Activated T-helper 9 cell treated with anti-CD3 and anti-CD28 coated beads, Interleukin-2, amount 50 U/mL, for 16 hours (primary cell): ENCODE results near the gene RUNX1.
A peak's percentile ranks its signal among the peaks of the same experiment; 100 is the strongest.

Source experiments
- DNase-seq: peaks from one replicate; pipeline ENCODE4 v3.0.0-alpha.2; 2020; ENCODE audit warnings: low read depth

The RUNX1 gene

DNA sequence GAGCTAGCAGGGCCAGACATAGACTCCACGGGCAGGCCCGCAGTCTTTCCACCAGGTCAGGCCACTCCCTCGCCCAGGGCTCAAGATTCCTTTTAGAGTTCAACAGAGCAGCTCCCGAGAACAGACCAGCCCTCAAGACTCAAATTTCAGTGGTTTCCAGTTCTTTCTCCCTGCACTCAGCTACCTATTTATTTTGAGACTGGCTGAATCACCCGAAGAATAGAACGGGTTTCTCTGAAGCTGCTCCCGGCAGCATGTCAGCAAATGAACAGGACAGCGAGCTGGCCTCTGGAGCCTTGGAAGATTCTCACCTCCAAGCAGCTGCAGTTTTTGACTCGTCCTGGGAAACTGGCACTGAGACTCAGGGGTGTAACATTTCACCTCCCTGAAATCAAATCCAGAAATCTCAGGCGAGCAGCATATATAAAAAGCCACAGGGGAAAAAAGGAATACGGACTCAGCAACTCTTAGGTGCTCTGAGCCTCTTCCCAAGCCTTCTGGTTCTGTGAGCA lies 202.4 kb downstream of the RUNX1 start:
- no peak for DNase-seq

DNA sequence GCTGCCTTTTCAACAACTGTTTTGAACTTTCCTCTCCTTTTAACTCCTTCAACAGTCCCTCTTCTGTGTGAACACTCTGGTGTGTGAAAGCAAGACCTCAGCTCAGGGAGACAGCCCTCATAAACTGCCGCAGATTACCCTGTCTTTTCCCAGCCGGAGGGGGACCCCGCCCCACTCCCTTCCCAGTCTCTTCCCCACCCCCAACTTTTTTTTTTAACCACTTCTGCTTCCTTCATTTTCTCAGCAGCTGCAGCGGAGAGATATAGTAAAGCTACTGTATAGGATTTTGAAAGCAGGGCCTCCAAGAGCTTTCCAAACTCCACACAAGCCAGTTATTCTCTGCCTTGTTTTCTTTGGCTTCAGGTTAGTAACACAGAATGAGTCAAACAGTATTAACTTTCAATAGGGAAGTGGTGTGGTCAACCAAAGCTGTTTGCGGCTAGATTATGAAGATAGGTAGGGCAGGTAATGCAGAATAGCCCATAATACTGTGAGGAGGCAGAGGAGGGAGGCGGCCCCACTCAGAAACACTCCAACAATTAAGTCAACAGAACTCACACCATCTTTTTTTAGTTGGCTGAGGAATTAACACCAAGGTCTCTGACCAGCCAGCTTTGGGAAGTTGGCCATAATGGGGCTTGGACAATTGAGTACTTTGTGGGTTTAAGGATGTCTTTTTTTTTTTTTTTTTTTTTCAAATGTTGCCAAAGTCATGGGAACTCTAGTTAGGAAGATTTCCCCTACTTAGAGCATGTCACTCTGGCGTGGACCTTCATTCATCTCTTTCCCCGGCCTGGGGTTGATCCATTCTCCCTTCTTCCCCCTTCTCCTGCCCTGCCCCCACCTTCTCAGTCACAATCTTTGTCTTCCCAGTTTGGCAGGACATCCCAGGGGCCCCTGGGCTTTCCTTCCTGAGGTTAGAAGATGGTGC lies 203.3 kb downstream of the RUNX1 start:
- DNase-seq = no peak

DNA sequence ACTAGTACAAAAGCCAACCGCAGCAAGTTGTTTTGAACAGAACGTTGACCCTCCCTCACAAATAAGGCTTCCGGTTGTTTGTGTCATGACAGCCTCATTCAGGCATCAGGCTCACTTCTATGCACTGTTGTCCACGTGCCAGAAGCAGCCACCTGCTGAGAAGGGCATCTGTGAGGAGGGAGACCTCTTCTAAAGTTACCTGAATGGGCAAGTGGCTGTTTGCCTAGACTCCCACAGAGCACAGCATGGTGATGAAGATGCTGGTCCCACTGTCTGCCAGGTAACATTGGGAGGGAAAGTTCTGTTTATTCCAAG lies 204.2 kb downstream of the RUNX1 start:
- DNase-seq = no peak

DNA sequence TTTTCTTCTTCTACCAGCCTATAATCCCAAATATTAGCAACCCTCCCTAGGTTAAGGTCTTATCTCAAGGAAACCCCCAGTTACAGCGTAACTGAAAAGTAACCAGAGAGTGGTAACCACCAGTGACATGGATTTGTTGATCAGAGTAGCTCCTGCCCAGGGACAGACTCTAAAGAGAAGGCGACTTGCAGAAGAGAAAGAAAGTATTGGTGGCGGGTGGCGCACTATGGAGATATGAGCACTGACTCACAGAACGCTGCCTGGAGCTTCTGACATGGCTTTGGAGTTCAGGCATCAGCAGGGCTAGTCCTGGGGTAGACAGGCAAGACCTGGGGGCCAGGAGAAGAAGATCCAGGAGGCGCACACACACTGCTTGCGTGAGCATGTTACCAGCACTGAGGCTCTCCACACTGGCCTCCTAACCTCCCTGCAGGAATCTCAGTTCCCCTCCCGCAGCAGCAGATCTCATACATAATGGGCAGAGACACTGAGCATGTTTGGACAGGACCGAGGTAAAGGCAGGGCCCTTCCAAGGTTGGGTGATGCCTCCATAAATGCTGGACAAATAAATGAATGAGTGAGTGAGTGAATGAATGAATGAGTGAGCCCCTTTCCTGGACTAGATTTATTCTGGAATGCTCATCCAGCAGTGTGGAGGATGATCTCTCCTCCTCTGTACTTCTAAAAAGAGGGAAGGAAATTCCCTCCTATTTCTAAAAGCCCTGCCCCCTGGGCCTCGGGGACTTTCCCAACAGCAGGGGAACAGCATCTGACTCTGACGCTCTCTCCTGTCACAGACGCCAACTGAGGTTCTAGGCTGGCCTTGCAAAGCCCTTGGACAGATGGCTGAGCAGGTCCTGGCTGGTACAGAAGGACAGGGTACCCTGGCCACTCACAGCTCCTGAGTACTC lies 204.8 kb downstream of the RUNX1 start:
- no peak for DNase-seq

DNA sequence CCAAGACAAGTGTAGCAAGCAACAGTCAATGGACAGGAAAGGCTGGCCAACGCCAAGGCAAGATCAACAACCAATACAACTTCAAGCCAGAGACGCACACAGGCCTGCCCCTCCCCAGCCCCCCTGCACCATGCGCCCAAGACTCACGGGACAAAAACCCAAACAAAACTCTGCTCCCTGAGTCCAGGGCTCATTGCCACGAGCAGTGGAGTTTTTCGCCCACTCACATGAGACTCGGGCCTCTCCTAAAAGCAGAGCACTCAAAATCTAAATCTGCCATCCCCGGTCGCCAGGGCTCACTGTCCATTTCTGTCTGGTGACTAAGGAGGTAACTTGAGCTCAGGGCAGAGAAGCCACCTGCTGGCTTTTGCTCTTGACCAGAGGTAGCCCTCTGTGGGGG lies 205.5 kb downstream of the RUNX1 start:
- no peak for DNase-seq

DNA sequence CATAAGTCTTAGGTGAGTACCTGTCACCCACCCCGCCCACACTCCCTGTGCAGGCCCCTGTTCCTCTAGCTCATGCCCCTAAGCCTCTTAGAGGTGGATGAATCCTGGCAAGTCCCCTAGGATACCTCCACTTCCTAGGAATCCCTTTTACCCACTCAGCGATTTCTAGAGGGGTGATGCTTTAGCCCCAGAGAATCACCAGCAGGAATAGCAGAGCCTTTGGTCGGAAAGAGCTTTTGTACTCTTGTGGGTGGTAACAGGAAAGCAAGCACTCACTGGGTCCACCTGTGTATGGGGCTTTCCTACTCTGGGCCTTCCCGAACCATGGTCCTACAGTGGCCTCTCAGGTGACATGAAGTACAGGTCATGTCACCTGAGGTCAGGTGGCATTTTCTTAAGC lies 207.9 kb downstream of the RUNX1 start:
- DNase-seq = no peak

DNA sequence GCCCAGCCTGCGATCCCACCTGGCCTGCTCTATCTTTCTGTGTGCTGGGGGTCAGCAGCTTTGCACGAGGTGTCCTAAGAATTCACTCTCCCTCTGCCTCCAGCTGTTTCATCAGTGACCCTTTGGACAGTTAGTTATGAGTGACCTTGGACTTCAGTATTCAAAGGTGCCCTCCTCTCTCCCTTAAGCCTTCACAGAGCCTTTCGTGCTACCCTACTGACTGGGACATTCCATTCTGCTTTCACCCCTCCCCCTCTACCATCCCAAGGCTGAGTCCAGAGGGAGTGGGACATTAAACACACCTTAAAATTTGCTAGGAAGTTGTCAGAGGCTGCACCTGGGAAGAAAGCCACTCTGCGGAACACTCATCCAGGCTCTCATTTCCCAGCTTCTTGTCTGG lies 208.4 kb downstream of the RUNX1 start:
- no peak for DNase-seq

DNA sequence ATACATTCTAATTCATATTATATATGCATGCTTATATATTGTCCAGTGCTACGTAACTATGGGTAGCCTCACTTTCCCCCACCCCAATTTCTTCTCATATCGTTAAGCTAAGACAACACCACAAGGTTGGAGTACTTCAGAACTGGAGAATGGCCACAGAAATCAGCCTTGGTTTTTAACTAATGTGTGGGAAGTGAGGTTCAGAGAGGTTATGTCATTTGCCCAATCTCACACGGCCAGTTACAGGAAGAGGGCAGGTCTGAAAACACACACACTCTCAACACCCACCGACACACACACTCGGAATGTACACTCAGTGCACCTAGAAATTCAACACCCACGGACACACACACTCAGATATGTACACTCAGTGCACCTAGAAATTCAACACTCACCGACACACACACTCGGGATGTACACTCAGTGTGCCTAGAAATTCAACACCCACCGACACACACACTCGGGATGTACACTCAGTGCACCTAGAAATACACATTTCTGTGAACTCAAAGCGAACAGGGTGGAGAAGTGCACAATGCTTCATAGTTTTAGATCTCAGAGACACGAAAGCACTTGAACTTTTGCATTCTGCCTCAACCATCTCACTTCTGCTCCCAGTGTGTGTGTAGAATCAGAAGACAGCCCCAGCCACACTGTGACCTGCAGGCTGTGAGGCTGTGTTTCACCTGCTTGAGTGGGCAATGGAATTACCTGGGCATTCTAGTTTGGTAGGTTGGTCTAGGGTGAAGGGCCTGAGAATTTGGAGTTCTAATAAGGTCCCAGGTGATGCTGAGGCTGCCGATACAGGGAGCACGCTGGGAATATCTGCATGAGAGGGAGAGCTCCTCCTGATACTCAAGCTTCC lies 209.9 kb downstream of the RUNX1 start:
- DNase-seq = no peak

DNA sequence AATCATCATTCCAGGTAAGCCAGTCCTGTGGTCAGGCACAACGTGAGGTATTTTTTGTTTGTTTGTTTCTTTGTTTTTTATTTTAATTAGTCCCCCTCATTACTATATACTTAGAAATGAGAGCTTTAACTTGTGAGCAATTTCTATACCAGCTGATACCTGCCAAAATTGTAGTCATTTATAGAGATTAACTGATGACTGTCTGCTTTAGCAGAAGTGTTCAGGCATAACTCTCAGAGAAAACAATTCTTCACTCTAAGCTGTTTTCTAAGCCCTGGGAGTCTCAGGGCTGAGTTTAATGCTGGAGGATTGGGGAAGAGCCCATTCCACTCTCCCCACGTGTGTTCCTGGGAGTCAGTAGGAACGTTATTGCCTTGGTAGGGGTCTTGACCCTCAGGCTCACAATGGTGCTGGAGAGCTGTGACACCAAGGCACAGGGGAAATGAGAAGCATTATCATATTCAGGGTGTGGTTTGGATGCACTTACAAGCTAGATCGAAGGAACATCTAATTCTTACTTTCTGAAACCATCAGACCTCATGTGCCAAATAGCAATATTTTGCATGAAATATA lies 212.1 kb downstream of the RUNX1 start:
- no peak for DNase-seq

DNA sequence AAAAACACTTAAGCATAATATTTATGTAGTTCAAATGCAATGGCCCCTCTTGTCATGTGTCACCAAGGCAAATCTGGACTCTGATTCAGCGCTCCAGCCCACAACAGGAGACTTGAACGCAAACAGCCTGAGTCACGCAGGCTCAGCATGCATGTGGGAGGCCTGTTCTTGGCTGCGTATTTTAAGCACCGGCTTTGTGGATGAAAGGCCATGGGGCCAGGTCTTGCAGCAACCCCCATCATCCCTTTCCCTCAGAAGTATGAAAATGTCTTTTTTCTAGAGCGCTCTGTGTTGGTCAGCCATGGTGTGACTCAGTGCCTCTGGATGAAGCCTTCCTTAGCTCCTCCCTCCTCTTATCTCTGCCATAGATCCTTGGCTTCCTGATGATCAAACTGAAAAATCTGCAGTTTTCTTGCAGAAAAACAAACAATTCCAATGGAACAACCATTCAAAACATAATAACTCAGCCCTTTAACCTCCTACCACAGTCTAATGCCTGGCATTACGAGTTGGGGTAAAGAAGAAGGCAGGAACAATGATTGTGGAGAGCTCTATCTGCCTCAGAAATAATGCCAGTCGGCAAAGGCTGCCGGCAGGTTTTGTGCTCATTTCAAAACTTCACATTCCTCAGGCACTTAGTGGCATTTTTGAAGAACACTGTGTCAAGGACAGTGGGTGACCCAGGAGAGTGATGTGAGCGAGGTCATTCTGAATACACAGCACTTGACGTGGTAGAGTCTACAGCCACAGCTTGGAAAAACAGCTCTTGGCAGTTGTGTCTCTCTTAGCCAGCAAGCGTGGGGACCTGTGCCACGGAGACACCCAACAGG lies 212.8 kb downstream of the RUNX1 start:
- peak; percentile 12 for DNase-seq

DNA sequence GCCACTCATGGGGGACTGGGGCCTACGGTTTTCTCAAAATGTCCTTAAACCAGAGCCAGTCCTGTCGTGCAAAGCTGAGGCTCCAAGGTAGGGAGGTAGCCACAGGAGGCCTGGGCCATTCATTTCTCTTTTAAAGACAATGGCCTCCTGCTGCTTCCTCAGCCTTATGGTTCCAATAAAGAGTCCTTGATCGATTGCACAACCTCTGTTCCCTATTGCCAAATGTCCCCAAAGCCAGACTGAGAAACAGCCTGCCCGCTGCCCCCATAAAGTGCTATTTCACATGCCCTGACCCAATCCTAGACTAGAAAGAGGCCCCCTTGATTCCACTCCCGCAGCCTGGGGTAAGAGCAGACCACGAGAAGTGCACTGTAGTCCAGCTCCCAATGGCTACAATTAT lies 213.6 kb downstream of the RUNX1 start:
- DNase-seq = no peak

DNA sequence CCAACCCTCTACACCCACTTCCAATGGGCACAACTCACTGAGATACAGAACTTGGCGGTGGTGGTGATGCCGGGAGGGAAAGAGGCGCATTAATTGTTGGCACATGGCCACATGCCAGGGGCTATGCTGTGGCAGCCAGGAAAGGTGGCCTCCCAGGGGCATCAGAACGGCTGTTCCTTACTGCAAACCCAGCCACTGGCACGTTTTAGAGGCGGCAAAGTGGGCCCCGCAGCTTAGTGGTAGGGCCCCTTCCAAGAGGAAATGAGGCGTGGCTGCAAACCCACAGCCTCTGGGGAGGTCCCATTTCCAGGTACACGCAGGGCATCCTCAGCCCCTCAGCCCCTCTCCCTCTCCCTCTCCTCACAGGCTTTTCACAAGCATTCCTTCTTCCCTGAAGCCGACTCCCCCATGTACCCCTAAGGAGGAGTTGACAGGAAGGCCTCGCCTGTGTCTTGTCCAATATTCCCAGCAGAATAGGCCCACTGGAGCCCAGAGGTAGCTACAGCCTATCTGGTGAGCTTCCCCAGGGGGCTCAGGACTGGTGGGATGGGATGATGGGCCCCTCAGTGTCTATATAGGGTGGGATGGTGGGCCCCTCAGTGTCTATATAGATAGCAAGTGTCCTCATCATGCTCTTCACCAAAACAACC lies 214.1 kb downstream of the RUNX1 start:
- DNase-seq = no peak

DNA sequence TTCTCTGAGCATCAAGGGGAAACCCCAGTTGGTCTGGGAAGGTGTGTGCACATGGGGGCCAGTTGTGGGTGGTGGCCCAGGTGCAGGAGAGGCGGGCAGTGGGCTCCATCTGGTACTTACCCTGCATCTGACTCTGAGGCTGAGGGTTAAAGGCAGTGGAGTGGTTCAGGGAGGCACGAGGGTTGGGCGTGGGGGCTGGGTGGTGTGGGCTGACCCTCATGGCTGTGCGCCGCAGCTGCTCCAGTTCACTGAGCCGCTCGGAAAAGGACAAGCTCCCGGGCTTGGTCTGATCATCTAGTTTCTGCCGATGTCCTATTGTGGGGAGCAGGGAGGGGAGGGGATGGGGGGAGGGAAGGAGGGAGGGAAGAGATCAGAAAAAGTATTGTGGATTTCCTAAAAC lies 214.8 kb downstream of the RUNX1 start:
- DNase-seq = no peak

DNA sequence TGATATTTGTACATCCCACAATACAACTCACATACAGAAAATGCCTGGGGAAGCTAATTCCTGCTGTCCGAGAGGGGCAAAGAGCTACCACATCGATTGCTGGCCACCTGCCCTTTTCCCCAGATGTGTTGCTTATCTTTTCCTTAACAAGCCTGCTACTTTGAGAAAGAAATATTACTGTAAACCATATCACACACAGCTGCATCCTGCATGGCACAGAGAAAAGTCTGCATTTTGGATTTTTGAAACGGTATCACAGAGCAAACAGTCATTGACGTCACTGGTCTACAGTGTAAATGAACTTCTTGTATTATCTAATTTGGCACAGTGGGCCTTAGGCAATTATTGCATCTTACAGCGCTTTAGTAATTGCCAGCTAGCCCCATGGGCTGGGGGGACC lies 215.6 kb downstream of the RUNX1 start:
- no peak for DNase-seq

DNA sequence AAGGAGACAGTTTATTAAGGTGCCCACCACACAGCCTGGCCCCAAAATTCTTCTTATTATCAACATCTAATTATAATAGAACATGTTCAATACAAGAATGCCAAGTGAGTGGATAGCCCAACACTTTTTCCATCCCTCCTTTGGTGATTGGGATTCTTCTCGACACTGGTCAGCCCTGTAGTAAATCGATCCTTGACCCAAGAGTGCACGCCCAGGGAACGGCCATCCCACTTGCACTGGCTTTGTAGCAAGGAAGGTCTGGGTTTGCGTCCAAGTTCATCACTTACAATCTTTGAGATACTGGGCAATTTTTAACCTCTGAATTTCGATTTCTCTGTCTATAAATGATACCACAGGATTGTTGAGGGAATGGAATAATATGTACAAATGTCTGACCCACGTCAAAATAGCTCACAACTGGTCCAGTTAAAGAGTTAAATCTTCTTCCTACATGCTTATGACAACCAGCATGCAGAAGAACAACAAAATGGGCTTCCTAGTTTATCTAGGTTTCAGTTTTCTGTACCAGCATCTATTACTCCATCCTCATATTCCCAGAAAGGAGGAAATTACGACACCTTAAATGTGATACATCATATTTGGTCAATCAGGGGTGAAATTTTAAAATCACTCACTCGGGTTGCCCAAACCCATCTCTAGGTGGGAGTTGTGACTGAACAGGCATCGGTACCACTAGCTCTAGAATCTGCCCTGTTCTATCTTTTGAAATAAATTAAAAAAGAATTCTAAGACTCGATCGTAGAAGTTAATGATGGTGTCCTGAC lies 218.5 kb downstream of the RUNX1 start:
- no peak for DNase-seq

DNA sequence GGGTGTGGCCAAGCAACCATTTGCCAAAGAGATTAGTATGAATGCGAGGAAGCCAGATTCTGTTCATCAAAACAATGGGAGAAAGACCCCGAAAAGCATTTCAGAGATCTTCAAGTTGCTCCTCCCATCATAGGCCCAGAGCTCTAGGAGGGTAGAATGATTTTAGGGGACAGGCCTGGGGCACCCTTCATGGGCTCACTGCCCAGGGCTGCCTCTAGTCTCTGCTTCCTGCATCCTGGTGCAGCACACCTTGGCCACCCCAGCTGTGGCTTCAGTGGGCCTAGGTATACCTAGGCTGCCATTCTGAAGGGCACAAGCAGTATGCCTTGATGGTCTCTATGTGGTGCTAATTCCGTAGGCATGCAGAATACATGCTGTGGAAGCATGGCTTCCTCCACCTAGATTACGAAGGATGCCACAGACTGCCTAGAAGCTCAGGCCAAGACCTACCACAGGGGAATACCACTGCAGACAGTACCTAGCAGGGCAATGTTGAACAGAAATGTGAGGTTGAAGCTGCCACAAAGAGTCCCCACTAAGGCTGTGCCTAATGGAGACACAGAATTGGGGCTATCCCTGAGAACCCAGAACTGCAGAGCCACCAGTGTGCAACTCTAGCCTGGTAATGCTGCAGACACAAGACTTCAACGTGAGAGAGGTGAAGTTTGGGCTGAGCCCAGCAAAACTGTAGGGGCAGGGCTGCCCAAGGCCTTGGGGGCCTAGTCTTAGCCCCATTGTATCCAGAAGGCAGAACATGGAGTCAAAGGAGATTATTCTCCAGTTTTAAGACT lies 221.5 kb downstream of the RUNX1 start:
- DNase-seq = no peak

DNA sequence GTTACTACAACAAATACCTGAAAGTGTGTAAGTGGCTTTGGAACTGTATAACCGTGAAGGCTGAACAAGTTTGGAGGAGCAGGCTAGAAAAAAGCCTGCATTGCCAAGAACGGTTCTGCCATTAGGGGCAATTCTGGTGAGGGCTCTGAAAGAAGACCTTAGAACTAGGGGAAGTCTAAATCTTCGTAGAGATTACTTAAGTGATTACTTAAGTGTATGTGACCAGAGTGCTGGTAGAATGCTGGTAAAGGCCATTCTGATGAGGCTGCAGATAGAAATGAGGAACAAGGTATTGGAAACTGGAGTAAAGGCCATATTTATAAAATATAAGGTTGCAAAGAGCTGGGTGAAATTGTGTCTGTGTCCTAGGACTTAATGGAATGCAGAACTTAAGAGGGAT lies 222.3 kb downstream of the RUNX1 start:
- DNase-seq = no peak

DNA sequence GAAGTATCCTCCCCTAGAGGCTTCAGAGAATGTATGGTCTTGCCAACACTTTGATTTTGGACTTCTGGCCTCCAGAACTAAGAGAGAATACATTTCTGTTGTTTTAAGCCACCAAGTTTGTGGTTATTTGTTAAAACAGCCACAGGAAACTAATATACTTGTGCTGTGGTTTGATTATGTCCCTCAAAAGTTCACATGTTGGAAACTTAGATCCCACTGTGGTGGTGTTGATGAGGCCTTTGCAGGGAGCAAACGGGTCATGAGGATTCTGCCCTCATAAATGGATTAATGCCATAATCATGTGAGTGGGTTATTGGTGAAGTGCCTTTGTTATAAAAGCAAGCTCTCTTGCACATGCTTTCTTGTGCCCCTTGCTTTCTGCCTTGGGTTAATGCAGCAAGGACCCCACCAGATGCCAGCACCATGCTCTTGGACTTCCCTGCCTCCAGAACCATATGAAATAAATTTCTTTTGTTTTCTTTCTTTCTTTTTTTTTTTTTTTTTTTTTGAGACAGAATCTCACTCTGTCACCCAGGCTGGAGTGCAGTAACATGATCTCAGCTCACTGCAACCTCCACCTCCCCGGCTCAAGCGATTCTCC lies 223.1 kb downstream of the RUNX1 start:
- DNase-seq = no peak
